HAP-1 (cell line): ENCODE data around the gene RAD51.
"Not testable (repeated sequence)": the region's sequence is repeated elsewhere in the genome, so short reads cannot be mapped to it uniquely, and the experiment has no call there.

Source experiments
- DNase-seq, 2 experiments: peaks; one replicate each; pipeline ENCODE4 v3.0.0-alpha.2; 2016 to 2020; ENCODE audit warnings: low spot score in 2 of 2
- H3K27me3 ChIP-seq: fragments of 250-450 bp; sonication (Bioruptor Pico); 2 replicates; pipeline ENCODE4 v1.5.1; 2020; ENCODE audit warnings: low read depth, mild to moderate bottlenecking, moderate library complexity
- H3K36me3 ChIP-seq: fragments of 250-450 bp; sonication (Bioruptor Pico); replicated peaks from 2 replicates; pipeline ENCODE4 v1.5.1; 2020; ENCODE audit warnings: mild to moderate bottlenecking
- H3K4me1 ChIP-seq: fragments of 250-450 bp; sonication (Bioruptor Pico); 2 replicates; pipeline ENCODE4 v1.5.1; 2020; ENCODE audit warnings: mild to moderate bottlenecking
- H3K4me3 ChIP-seq: fragments of 250-450 bp; sonication (Bioruptor Pico); 2 replicates; pipeline ENCODE4 v1.5.1; 2020; ENCODE audit warnings: mild to moderate bottlenecking, moderate library complexity
- H3K9me3 ChIP-seq: fragments of 250-450 bp; sonication (Bioruptor Pico); 2 replicates; pipeline ENCODE4 v1.5.1; 2020; ENCODE audit warnings: mild to moderate bottlenecking, moderate library complexity
- in situ Hi-C: fragments of 300-500 bp; cut with MboI; formaldehyde crosslinking; loops from 3 replicates; pipeline ENCODE4 v1.14.3; 2020; ENCODE audit warnings: low sequenced_read_pairs, inconsistent platforms, mixed read lengths

The RAD51 gene

DNA sequence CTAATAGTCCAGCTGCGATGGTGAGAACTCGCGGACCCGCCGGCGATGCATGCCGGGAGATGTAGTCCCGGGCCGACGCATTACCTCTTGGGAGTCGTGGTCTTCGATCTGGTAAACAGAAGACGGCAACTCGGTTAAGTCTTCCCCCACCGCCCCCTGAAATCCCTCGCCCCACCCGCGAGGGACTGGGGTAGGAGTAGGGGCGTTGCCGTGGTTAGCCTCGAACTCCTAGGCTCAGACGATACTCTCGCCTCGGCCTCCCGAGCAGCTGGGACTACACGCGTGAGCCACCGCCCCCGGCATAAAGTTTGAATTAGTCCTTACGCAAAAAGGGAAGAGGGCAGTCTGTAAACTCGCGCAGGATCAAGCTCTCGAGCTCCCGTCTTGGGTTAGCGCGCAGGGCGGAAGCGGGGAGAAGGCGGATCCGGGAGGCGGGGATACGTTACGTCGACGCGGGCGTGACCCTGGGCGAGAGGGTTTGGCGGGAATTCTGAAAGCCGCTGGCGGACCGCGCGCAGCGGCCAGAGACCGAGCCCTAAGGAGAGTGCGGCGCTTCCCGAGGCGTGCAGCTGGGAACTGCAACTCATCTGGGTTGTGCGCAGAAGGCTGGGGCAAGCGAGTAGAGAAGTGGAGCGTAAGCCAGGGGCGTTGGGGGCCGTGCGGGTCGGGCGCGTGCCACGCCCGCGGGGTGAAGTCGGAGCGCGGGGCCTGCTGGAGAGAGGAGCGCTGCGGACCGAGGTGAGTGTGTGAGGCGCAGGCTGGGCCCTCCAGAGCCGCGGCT, at the start of gene RAD51:
Gene RAD51, plus strand, starts transcription at position 487 of the 781 bp plus-strand sequence. CDS start 3,585 bp downstream, outside the sequence.
- in situ Hi-C loops = no loop called here
- DNase-seq = peak; percentile 93 to 97
- peaks cover 7% of the 10 kb centered on the region for H3K4me1 ChIP-seq
- peaks cover 15% of the 10 kb centered on the region for H3K36me3 ChIP-seq
- H3K27me3 ChIP-seq = no peaks in the 10 kb centered on the region
- H3K4me3 ChIP-seq = peak within 1 kb of the TSS; percentile 95
- no peaks in the 10 kb centered on the region for H3K9me3 ChIP-seq

DNA sequence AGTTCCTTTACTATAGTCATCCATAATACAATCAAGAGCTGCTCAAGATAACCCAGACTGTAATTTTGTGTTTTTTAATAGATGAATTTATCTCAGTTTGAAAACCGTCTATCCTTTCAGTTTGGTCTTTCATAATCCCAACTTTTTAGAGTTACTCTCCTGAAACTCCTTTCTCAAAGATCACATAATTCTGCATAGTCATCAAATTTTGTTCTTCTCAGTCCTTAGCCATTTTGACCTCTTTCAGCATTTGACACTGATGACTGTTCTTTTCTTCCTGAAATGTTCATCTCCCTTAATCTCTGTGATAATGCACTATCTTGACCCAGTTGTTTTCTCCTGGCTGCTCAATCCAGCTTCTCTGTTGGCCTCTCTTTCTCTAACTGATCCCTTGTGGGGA, 47.5 kb upstream of the RAD51 start:
- no peak for DNase-seq
- no peaks in the 10 kb centered on the region for H3K4me1 ChIP-seq
- no peaks in the 10 kb centered on the region for H3K9me3 ChIP-seq
- H3K4me3 ChIP-seq = no peak overlapping the region
- no peaks in the 10 kb centered on the region for H3K27me3 ChIP-seq
- peaks cover 30% of the 10 kb centered on the region for H3K36me3 ChIP-seq
- in situ Hi-C loops = no loop called here

DNA sequence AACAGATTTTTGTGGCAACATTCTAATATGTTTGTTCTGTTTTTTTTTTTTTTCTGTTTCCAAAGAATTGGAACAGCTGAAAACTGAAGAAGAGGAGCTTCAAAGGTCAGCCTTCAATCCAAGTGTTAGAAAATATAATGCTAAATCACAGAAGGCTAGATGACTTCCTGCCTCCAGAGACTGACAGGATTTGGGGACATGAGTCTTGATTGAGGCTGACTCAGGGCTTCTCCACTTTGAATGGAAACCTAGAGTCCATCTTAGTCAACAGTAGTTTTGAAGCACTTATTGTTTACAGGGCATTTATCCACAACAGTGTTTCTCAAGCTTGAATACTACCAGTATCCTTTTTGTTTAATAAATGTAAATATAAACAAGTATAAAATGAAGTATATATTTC, 44.5 kb upstream of the RAD51 start:
- DNase-seq = no peak
- no peaks in the 10 kb centered on the region for H3K27me3 ChIP-seq
- in situ Hi-C loops = no loop called here
- no peak overlapping the region for H3K4me3 ChIP-seq
- H3K9me3 ChIP-seq = no peaks in the 10 kb centered on the region
- no peaks in the 10 kb centered on the region for H3K4me1 ChIP-seq
- H3K36me3 ChIP-seq = peaks cover 31% of the 10 kb centered on the region

DNA sequence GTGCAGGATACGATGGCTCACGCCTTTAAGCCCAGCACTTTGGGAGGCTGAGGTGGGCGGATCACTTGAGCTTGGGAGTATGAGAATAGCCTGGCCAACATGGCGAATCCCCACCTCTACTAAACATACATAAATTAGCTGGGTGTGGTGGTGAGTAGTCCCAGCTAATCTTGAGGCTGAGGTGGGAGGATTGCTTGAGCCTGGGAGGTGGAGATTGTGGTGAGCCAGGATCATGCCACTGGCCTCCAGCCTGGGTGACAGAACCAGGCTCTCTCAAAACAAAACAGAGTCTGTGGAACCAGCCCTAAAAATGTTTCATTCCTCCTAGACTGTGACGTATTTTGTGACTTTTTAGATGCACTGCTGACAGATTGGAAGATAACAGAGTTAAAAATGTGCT, 34.3 kb upstream of the RAD51 start:
- no peak for DNase-seq
- in situ Hi-C loops = no loop called here
- H3K4me3 ChIP-seq = no peak overlapping the region
- no peaks in the 10 kb centered on the region for H3K27me3 ChIP-seq
- H3K9me3 ChIP-seq = no peaks in the 10 kb centered on the region
- H3K36me3 ChIP-seq = peaks cover 31% of the 10 kb centered on the region
- H3K4me1 ChIP-seq = no peaks in the 10 kb centered on the region

DNA sequence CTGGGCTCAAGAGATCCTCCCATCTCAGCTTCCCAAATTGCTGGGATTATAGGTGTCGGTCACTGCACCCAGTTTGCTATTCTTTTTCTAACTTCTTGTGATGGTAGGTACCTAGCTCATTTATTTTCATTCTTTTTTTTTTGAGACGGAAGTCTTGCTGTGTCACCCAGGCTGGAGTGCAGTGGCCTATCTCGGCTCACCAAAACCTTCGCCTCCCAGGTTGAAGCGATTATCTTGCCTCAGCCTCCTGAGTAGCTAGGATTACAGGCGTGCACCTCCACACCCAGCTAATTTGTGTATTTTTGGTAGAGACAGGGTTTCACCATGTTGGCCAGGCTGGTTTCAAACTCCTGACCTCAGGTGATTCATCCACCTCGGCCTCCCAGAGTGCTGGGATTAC, 30.1 kb upstream of the RAD51 start:
- in situ Hi-C loops = no loop called here
- Histone ChIP-seq H3K4me1 (no peaks in the 10 kb centered on the region), H3K9me3 (no peaks in the 10 kb centered on the region), H3K27me3 (no peaks in the 10 kb centered on the region), H3K4me3 (no peak overlapping the region), H3K36me3 (peaks cover 16% of the 10 kb centered on the region)
- no peak for DNase-seq

DNA sequence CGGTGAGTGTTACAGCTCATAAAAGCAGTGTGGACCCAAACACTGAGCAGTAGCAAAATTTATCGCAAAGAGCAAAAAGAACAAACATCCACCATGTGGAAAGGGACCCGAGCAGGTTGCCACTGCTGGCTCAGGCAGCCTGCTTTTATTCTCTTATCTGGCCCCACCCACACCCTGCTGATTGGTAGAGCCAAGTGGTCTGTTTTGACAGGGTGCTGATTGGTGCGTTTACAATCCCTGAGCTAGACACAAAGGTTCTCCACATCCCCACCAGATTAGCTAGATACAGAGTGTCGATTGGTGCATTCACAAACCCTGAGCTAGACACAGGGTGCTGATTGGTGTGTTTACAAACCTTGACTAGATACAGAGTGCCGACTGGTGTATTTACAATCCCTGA, 18.7 kb upstream of the RAD51 start:
- in situ Hi-C loops, DNase-seq, H3K27me3 ChIP-seq, H3K4me3 ChIP-seq, H3K9me3 ChIP-seq, H3K4me1 ChIP-seq, H3K36me3 ChIP-seq: not testable (repeated sequence)

DNA sequence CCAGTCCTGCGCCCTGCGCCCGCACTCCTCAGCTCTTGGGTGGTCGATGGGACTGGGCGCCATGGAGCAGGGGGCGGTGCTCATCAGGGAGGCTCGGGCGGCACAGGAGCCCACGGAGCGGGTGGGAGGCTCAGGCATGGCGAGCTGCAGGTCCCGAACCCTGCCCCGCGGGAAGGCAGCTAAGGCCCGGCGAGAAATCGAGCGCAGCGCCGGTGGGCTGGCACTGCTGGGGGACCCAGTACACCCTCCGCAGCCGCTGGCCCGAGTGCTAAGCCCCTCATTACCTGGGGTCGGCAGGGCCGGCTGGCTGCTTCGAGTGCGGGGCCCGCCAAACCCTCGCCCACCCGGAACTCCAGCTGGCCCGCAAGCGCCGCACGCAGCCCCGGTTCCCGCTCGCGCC, 18.1 kb upstream of the RAD51 start:
- H3K9me3 ChIP-seq, DNase-seq, H3K36me3 ChIP-seq, H3K4me3 ChIP-seq, H3K27me3 ChIP-seq, H3K4me1 ChIP-seq, in situ Hi-C loops: not testable (repeated sequence)

DNA sequence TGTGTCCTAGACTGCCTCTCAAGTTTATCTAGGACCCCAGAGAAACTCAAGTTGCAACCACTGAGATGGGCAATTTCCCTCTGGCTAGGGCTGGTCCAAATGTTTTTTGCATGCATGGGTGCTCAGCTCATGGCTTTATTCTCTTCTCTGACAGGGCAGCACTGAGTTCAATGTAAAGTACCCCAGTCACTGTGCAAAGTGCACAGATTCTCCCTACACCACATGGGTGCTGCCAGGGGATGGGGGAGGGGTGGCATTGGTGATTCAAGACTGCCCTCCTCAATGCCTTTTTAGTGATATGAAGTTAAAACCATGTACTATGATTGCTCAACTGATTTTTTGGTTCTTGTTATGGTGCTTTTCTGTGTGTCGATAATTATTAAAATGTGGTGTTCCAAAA, 14.8 kb upstream of the RAD51 start:
- DNase-seq = no peak
- Histone ChIP-seq H3K9me3 (no peaks in the 10 kb centered on the region; the same call in 1 of the 2 replicates), H3K27me3 (no peaks in the 10 kb centered on the region), H3K36me3 (no peaks in the 10 kb centered on the region), H3K4me1 (no peaks in the 10 kb centered on the region), H3K4me3 (no peak overlapping the region)
- in situ Hi-C loops = no loop called here

DNA sequence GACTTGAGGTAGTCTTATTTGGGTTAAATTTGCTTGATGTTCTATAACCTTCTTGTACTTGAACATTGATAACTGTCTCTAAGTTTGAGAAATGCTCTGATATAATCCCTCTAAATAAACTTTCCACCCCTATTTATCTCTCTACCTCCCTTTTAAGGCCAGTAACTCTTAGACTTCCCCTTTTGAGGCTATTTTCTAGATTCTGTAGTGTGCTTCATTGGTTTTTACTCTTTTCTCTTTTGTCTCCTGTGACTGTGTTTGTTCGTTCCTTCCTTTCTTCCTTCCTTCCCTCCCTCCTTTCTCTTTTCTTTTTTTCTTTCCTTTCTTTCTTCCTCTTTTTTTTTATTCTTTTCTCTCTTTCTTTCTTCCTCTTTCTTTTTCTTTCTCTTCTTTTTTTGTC, 14.0 kb upstream of the RAD51 start:
- H3K36me3 ChIP-seq, H3K4me3 ChIP-seq, H3K9me3 ChIP-seq, H3K4me1 ChIP-seq, H3K27me3 ChIP-seq, in situ Hi-C loops, DNase-seq: not testable (repeated sequence)

DNA sequence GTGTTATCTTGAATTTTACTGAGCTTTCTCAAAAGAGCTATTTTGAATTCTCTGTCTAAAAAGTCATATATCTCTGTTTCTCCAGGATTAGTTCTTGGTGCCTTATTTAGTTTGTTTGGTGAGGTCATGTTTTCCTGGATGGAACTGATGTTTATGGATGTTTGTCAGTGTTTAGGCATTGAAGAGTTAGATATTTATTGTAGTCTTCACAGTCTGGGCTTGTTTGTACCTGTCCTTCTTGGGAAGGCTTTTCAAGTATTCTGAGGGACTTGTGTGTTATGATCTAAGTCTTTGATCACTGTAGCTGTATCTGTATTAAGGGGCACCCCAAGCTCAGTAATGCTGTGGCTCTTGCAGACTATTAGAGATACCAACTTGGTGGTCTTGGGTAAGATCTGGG, 10.6 kb upstream of the RAD51 start:
- H3K4me3 ChIP-seq = no peak overlapping the region
- no peaks in the 10 kb centered on the region for H3K9me3 ChIP-seq
- peaks cover 6% of the 10 kb centered on the region for H3K4me1 ChIP-seq
- DNase-seq = no peak
- H3K27me3 ChIP-seq = no peaks in the 10 kb centered on the region
- in situ Hi-C loops = no loop called here
- no peaks in the 10 kb centered on the region for H3K36me3 ChIP-seq

DNA sequence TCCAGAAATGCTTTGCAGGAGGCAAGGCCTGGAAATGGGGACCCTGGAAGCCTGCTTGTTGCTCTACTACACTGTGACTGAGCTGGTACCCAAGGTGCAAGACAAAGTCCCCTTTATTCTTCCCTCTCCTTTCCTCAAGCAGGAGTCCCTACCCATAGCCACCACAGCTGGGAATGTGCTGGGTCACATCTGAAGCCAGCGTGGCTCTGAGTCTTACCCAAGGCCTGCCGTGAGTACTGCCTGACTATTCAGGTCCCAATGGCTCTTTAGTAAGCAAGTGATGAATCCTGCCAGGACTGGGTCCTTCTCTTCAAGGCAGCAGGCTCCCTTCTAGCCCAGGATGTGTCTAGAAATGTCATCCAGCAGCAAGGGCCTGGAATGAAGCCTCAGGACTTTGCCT, 9.6 kb upstream of the RAD51 start:
- Histone ChIP-seq H3K4me3 (no peak overlapping the region), H3K9me3 (no peaks in the 10 kb centered on the region), H3K4me1 (peaks cover 12% of the 10 kb centered on the region), H3K27me3 (no peaks in the 10 kb centered on the region), H3K36me3 (no peaks in the 10 kb centered on the region)
- in situ Hi-C loops = no loop called here
- DNase-seq = no peak

DNA sequence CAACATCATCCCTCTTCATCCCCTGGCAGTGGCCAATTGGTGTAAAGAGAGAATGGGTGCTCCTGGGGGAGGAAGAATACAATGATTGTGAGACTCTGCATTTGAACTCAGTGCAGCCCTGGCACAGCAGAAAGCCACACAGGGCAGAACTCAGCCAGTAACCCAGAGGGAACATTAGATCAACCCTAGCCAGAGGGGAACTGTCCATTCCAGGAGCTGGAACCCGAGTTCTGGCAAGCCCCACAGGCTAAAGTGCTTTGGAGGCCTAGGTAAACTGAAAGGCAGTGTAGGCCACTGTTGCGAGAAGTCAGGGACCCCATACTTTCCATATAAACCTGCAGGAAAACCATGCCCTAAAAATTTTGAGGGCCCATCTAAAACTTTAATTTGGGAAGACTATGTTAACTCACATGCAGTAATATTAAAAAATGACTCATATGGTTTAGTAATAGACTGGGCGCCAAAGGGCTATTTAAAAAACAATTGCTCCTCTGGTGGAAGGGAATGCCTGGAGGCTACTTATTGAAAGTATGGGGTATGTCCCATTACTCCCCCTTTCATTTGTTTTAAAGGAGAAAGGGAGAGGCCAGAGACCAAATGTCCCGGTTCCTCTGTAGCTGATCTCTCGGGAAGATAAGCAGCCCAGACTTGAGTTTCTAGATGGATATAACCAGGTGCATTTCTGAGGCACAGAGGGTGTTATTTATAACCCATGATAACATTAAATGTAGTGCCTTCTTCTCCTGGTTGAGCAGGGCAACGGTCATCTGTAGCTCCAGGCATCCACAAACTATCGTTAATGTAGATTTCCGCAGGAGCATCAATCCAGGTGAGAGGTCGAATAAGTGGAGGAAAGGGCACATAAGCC, 5.8 kb upstream of the RAD51 start:
- DNase-seq = peak in 1 of 2 experiments; percentile 23
- in situ Hi-C loops = no loop called here
- Histone ChIP-seq H3K27me3 (no peaks in the 10 kb centered on the region), H3K36me3 (no peaks in the 10 kb centered on the region), H3K4me1 (peaks cover 12% of the 10 kb centered on the region), H3K9me3 (no peaks in the 10 kb centered on the region), H3K4me3 (no peak overlapping the region)

DNA sequence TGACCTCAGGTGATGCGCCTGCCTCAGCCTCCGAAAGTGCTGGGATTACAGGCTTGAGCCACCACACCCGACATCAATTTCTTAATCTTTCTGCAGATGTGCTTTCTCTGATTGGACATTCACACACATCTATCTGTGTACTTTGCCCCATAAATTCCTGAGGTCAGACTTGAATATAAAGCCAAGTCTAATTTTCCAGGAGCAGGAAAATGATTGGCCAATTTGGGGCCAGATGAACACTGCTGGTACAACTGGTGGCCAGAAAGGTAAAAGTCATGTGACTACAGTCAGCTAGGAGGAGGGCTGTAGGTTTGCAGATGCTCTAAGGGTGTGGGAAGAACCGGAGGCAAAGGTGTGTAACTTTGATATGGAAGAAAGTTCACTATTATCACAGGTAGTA, 3.2 kb upstream of the RAD51 start:
- H3K4me1 ChIP-seq = peaks cover 15% of the 10 kb centered on the region
- H3K27me3 ChIP-seq = no peaks in the 10 kb centered on the region
- no peak overlapping the region for H3K4me3 ChIP-seq
- no peaks in the 10 kb centered on the region; the same call in 1 of the 2 replicates for H3K36me3 ChIP-seq
- in situ Hi-C loops = no loop called here
- H3K9me3 ChIP-seq = no peaks in the 10 kb centered on the region
- no peak for DNase-seq
